ENCODE data around the gene FKBP2. TPM values are rescaled to one million over a fixed set of nuclear protein-coding genes. Genes with fewer than 3 reads are reported as not detected.
A peak's percentile ranks its signal among the peaks of the same experiment; 100 is the strongest.

The FKBP2 gene
- total RNA-seq, 1 experiment from 2014 or later: 41.0 TPM

DNA sequence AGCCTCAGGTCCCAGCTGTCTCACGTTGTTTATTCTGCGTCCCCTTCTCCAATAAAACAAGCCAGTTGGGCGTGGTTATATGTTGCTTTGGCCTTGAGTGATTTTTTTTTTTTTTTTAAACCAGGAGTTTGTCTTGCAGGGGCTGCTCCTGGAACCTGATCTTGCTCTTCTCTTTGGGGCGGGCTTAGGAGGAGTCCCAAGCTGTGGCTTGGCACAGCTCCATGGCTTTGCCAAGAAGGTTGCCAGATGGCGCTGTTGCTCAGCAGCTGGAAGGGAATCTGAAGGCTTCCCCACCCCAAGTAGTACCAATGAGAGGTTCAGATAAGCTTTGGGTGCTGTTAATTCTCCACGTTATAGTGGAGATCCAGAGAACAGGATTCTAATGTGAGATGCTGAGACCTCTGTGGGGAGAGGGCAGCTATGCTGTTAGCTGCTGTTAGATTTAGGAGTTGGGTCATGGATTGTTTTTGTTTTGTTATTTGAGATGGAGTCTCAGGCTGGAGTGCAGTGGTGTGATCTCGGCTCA is 36.4 kb upstream of the FKBP2 start:
- H3K9me3 ChIP-seq (ENCODE audit: control insufficient read depth, low read depth, low read length): no peaks in the 10 kb centered on the region
- no peak overlapping the region for H3K4ac ChIP-seq (ENCODE audit: low read depth, low read length)
- H3K79me2 ChIP-seq (ENCODE audit: insufficient read depth, low read length): no peaks in the 10 kb centered on the region
- no peak overlapping the region for H3K27ac ChIP-seq (ENCODE audit: insufficient read length, low read depth, low read length)
- no peak overlapping the region for H2BK20ac ChIP-seq (ENCODE audit: low read depth, low read length, poor library complexity, severe bottlenecking)
- no peak overlapping the region for H3K9ac ChIP-seq (ENCODE audit: extremely low read depth, insufficient read length, low read length)
- no peak overlapping the region for H2AK5ac ChIP-seq (ENCODE audit: insufficient read length, low read length)
- no peak overlapping the region for H2BK5ac ChIP-seq (ENCODE audit: insufficient read length, low read length)
- no peak overlapping the region for H3K23ac ChIP-seq (ENCODE audit: insufficient read length, low read depth, low read length)
- peak overlapping the region; percentile 62 to 91 (median 88); a peak in 5 of 7 replicates for H3K27ac Mint-ChIP-seq
- no peak overlapping the region for H3K18ac ChIP-seq (ENCODE audit: insufficient read length, low read depth, low read length)
- no peak overlapping the region for H4K8ac ChIP-seq (replicated peaks; ENCODE audit: insufficient read length, low read depth, low read length)
- H2BK120ac ChIP-seq (ENCODE audit: low read depth, low read length, poor library complexity, severe bottlenecking): no peak overlapping the region
- TF ChIP-seq, protein P1, sequence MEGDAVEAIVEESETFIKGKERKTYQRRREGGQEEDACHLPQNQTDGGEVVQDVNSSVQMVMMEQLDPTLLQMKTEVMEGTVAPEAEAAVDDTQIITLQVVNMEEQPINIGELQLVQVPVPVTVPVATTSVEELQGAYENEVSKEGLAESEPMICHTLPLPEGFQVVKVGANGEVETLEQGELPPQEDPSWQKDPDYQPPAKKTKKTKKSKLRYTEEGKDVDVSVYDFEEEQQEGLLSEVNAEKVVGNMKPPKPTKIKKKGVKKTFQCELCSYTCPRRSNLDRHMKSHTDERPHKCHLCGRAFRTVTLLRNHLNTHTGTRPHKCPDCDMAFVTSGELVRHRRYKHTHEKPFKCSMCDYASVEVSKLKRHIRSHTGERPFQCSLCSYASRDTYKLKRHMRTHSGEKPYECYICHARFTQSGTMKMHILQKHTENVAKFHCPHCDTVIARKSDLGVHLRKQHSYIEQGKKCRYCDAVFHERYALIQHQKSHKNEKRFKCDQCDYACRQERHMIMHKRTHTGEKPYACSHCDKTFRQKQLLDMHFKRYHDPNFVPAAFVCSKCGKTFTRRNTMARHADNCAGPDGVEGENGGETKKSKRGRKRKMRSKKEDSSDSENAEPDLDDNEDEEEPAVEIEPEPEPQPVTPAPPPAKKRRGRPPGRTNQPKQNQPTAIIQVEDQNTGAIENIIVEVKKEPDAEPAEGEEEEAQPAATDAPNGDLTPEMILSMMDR (conservative IDR thresholded peaks at IDR 0.05): peak; percentile 78
- no peaks in the 10 kb centered on the region for H3K27me3 Mint-ChIP-seq (ENCODE audit: low read depth)
- H3K14ac ChIP-seq (ENCODE audit: insufficient read depth, low read length): no peak overlapping the region
- H3K23me2 ChIP-seq (ENCODE audit: insufficient read length, low read depth, low read length, poor library complexity, severe bottlenecking): no peaks in the 10 kb centered on the region
- no peak overlapping the region for H2BK12ac ChIP-seq (ENCODE audit: insufficient read length, low read depth, low read length)
- no peak overlapping the region for H3K4me2 ChIP-seq (ENCODE audit: insufficient read depth, insufficient read length, low read length)
- H2AFZ ChIP-seq (ENCODE audit: low read length): no peak overlapping the region
- H3K36me3 Mint-ChIP-seq (ENCODE audit: insufficient read depth in 1 of 3, low read depth in 3 of 3): peaks cover 41 to 78% (median 69%) of the 10 kb centered on the region in 3 experiments; a peak in 6 of 7 replicates
- no peak overlapping the region for H2BK15ac ChIP-seq (ENCODE audit: low read depth, low read length)
- no peak overlapping the region for H3K56ac ChIP-seq (ENCODE audit: insufficient read length, low read depth, low read length)
- H3K9me3 Mint-ChIP-seq: no peaks in the 10 kb centered on the region; a peak in 1 of 5 replicates
- H4K91ac ChIP-seq (ENCODE audit: insufficient read length, low read depth, low read length): no peak overlapping the region
- peak overlapping the region in 1 of 2 experiments; percentile 16; a peak in 3 of 5 replicates for H3K4me3 Mint-ChIP-seq
- H3K4me1 ChIP-seq (ENCODE audit: insufficient read depth, low read length): no peaks in the 10 kb centered on the region
- no peaks in the 10 kb centered on the region for H3K27me3 ChIP-seq (ENCODE audit: insufficient read depth, low read length)
- DNase-seq: peak; percentile 84
- no CpG with 5 or more reads among the region's 7 CpGs for WGBS (ENCODE audit: extremely low coverage, insufficient read length, low lambda C conversion rate)
- no peak overlapping the region for H4K5ac ChIP-seq (ENCODE audit: insufficient read length, low read depth, low read length)
- H3K79me1 ChIP-seq (ENCODE audit: insufficient read depth, low read depth, low read length, poor library complexity, severe bottlenecking): no peaks in the 10 kb centered on the region
- H4K20me1 ChIP-seq (ENCODE audit: control insufficient read depth, insufficient read depth, insufficient read length): no peaks in the 10 kb centered on the region
- H3K4me1 Mint-ChIP-seq: peaks cover 13 to 14% of the 10 kb centered on the region in 2 experiments
- H3T11ph ChIP-seq (ENCODE audit: low read length): no peak overlapping the region
